GM18508 (cell line): Measurements from ENCODE around the gene GALT.

Source experiments
- ATAC-seq: cut with Tn5 transposase; IDR thresholded peaks from one replicate; pipeline ENCODE4 v1.9.1; 2021; ENCODE audit warnings: moderate number of reproducible peaks; ENCODE audit not compliant: insufficient read depth, unreplicated experiment

GALT gene

DNA sequence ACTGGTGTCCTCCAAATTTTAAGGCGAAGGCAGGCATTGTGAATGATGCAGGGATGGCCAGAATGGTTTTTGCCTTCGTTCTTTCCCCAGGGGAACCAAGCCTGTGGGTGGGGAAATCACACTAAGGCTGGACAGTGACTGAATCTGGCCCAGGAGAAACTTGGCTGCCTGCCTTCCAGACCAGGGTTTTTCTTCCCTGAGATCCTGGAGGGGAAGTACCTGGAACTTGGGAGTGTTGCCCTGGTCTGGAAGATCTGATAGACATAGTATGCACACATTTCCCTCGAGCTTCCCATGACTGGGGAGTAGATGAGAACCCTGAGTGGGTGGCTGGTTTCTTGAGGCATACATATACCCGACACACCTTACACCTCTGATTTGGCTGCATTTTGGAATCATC is 4.8 kb downstream of the GALT start:
- ATAC-seq = no peak

DNA sequence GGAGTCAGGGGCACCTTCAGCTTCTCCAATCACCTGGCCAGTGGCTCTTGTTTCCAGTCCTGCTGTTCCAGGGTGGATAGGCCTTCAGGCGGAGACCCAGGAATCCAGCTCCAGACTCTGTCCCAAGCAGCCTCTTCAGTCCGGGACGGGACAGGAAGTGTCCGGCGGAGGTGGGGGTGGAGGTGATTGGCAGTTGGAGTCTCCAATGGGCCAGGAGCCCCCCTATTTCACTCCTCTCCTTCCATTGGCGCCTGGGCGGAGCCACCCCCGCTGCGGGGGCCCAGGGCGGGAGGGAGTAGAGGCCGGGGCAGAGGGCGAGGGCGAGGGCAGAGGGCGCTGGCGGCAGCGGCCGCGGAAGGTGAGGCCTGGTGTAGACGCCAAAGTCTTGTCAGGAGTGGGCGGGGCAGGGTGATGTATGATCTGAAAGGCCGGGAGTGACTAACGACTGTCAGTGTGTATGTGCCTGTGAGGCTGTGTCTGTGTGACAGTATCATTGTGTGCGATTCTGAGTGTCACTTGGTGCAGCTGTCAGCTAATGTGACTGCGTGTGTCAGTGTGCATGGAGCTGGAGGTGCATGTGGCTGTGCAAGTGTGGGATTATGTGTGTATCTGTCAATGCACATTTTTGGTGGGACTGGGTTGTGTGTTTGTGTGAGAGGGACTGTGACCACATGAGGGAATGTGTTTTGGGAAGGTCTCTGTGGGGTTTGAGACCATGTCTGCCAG is 5.6 kb downstream of the GALT start, which contains the start of gene IL11RA:
IL11RA (plus strand) TSS at position 310 of the 726 bp plus-strand sequence. CDS start 3,033 bp downstream, outside the sequence.
- no peak for ATAC-seq

DNA sequence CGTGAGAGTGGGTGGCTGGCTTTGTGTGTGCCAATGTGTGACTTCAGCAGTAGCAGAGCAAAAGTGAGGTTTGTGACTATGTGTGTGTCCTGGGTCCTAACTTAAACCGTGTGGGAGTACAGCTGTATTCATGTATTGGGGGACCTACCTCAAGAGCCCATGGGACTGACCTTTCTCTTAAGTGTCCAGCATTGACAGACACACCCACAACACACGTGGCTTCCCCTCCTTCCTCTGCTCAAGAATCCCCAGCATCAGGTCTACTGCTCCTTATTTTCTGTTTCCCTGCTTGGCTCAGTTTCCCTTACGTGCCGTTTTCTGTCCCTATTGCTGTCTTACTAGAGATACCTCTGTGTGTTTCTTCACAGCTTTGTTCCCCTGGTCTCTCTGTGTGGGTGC is 6.1 kb downstream of the GALT start:
- ATAC-seq = no peak

DNA sequence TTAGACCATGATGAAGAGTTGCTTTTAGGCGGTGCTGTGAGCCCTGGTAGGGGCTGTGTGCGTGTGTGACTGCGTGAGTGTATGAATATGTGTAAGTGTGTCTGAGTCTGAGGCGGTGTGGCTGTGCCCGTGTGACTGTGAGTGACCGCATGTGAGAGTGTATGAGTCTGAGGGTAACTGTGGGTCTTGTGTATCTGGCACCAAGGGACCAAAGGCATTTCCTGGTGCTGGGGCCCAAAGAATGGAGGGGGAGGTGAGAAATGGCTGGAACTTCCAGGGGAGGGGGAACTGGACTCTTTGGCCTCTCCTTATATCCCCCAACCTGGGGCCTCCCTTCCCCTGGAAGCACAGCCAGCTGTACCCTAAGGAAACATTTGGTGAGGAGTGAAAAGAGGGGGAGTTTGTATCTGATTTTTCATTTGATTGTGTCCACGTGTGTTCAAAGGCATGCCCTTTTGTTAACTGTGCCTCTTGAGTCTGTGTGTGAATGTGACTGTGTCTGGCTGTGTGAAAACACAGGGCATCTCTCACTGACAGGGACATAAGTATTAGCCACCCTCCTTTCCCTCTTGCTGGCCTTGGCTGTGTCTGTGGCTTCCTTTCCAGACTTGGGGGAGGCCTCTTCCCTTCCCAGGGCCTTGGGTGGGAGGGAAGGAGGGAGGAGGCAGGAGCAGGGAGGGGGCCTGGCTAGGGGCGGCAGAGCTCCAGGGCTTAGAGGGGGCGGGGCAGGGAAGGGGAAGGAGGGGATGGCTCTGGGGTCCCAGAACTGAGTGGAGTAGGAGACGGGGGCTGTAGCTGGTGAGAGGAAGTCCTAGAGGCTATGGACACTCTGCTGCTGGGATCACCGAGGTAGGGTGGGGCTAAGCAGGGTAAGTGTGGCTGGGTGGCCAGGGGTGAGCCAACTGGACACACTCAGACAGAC is 6.9 kb downstream of the GALT start:
- no peak for ATAC-seq

DNA sequence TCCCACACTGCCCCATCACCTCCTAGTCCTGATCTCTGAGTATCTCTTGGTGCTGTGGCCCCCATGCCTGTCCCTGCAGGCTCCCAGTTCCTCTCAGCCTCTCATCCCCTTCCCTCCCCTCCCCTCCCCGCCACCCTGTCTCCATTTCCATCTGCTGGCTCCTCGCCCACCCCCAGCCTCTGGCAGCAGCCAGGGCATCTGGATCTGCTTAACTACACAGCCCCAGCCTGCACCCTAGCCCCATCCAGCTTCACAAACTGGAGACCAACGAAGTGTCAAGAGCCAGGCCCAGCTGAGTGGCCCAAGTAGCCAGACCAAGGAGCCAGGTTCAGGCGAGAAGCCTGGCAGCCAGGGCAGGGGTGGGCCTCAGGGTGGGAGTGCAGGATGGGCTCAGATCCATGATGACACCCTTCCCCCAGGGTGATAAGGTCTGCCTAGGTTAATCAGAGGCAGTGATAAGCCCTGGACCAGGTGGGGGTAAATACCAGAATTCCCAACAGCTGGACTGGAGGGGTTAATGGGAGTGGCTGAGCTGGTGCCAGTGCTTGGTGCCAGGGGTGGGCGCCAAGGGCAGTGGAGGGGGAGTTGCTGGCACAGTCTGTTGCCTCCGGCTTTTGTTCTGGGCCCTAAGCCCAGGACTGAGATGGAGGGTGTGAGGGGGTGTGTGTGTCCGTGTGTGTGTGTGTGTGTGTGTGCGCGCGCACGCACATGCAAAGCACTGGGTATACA is 8.0 kb downstream of the GALT start:
- no peak for ATAC-seq

DNA sequence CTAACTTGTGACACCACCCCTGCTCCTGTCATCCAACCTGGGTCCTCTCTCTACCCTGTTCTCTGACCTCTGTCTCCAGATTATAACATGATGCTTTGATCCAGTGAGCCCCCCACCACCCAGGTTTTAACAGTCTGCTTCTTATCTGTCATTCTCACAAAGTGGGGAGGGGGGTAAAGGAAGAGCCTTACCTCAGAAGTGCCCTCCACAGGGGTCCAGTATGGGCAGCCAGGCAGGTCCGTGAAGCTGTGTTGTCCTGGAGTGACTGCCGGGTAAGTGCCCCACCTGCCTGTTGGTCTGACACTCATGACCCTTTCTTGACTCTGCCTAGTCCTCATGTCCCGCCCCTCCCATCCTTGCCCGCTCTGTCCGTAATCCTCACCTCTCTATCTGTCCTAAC is 8.9 kb downstream of the GALT start:
- ATAC-seq = no peak

DNA sequence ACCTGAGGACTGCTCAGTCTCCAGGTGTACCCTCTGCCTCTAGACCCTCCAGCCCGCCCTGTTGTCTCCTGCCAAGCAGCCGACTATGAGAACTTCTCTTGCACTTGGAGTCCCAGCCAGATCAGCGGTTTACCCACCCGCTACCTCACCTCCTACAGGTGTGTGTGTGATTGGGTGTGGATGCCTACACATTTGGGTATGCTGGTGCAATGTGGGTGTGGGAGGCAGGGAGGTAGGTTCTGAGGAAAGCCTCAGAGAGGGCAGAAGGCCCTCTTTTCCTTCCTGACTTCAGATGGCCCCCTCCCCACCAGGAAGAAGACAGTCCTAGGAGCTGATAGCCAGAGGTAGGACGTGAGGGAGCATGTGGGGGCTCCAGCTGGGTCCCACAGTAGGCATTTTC is 10.5 kb downstream of the GALT start:
- no peak for ATAC-seq

DNA sequence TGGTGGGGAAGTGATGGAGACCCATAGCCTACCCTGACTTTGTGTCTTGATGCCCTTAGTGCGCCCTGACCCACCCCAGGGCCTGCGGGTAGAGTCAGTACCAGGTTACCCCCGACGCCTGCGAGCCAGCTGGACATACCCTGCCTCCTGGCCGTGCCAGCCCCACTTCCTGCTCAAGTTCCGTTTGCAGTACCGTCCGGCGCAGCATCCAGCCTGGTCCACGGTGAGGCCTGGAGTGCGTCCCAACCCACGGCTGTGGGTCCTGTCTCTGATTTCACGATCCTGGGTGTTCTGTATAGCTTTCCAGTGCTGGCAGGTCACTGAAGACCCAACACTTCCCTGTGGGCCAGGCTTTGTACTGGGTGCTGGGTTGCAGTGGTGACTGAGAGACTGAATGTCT is 12.0 kb downstream of the GALT start:
- no peak for ATAC-seq

DNA sequence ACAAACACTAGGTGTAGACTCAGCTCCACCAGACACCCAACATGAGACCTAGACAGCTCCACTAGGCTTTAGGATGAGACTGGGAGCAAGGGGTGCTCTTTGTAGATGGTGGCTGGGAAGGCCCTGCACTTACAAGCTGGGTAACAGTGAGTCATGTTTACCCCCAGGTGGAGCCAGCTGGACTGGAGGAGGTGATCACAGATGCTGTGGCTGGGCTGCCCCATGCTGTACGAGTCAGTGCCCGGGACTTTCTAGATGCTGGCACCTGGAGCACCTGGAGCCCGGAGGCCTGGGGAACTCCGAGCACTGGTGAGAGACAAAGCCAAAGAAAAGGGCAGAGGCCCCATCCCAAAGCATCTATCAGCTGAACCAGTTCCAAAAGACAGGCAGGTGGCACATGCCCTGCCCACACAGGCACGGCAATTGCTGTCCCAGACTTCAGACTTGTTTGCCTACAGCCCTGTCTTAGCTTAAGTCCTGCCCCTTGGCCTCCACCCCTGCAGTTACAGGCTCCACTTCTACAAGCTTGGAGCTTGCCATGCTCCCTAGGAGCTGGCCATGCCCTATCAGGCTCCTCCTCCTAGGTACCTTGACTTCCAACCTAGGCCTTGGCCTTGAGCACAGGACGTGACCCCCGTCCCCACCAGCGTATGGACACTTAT is 13.2 kb downstream of the GALT start:
- ATAC-seq = no peak

DNA sequence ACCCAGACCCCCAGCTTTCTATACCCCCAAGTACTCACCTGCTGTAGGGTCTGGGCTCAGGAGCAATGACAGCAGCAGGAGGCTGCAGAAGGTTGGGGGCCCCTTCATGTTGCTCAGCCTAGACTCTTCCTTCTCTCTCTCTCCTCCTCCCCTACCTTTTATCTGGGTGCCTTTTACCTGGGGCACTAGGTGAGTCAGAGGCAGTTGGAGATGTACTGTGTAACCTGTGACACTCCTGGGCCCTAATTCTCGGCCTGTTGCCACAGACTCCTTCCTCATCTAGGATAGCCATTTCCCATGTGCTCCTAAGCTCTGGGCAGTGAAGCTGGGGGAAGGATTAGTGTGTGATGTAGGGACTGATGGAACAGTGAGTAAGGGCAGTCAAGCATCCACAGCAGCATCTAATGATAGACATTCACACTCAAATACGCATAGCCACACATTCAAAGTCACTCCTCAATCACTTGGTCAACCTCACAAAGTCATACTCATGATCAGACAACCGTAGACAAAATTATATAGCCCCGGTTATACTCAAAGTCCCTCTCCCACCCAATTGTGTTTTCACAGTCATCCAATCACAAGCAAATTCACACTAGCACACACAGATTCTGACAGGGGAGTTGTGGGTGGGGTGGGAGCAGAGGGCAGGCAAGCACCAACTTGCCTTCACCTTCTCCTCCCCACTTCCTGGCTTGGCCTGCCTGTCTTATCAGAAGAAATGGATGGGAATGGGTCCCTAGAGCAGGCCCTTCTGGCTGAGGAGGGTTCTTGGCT is 16.2 kb downstream of the GALT start, which contains the start of gene CCL27:
CCL27 (minus strand) TSS at position 132 of the 777 bp plus-strand sequence; CDS start at position 108, 24 bp downstream.
- ATAC-seq = no peak

DNA sequence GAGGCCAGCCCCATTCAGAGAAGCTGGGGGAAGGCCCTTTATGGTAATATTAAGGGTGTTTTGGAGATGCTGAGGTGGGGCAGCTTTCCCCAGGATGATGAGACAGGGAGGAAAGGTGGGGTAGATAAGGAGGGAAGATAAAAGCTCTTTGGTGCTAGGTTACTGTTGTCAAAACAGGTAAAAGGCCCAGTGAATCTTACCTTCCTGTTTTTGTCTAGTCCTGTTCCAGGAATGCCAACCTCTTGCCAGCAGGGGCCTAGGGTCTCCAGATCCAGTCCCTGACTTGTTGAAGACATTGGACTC is 16.8 kb downstream of the GALT start:
- ATAC-seq = no peak

DNA sequence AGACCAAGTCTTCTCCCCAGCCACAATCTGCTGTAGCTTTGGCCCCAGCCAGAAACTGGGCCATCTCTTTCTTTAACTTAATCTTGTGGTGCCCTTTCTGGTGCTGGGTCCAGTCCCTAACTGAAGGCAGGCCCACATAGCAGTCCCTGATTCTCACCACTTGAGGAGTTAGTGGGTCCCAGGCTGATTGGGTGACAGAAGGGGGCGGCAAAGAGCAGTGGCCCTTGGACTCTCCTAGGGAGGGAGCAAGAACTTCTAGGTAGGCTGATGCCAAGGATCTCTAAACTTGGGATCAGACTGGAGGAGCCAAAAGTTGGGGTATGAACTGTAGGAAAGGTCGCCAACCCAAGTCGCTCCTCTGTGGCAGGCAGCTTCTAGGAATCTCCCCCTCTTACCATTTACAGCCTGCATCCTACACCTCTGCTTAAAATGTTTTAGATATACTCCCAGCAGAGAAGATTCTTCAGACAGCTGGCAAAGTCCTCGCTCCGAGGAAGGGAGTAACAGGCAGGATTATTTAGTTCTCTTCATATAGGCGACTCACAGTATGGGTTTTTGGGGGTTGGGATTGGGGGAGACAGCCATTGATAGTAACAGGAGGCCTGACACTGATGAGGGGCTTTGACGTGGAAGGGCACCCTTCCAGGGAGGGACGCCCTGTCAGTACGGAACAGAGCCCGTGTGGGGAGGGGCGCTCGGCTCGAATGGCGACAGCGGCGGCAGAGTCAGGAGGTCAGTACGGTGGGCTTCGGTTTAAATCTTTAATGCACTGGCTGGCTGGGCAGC is 18.0 kb downstream of the GALT start:
- ATAC-seq = no peak

DNA sequence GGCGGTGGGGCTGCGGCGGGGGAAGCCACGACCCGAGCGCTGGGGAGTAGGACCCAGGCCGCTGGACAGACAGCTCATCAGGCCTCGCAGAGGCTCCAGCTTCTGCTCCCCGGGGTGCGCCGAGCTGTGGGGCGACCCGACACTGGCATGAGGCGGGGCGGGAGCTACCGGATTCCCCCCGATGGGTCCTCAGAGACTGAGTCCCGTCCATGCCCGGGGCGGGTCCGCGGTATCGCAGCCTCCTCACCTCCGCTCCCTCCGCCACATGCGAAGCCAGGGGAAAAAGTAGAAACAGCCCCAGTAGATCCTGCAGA is 18.5 kb downstream of the GALT start:
- no peak for ATAC-seq

DNA sequence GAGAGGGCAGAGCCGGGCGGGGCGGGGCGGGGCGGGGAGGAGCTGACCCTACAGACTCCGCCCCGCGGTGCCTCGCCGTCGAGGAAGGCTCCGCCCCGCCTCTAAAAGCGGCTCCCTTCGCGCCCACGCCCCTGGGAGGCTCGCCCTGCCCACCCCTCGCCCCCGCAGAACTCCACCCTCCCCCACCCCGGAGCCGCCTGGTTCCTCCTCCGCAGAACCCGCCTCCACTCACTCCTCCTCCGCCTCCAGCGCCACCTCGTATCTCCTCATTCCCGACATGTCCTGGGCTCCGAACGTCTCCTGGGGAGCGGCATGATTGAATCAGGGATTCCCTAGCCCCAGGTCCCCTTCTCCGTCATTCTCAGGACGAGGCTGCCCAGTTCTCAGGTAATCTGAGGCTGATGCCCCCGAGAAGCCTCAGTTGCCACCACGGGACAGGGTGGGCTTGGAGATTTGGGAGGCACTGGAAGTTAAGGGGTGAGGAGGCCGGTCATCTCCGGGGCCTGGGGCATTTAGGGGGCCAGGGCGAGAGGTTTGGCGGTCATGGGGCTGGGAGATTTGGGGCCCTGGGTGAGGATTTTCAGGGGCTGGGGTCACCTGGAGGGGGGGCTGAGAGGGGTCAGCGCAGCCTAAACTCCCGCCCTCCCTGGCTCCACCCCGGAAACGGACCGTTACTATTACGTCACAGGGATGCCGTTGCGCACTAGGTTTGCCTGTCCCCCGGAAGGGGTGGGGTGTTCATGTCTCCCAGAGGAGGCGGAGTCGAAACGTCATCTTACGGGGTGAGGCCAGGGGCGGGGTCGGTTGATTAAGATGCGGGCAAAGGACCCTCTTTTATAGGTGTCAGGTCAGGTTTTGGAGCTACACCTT is 19.1 kb downstream of the GALT start:
- no peak for ATAC-seq

DNA sequence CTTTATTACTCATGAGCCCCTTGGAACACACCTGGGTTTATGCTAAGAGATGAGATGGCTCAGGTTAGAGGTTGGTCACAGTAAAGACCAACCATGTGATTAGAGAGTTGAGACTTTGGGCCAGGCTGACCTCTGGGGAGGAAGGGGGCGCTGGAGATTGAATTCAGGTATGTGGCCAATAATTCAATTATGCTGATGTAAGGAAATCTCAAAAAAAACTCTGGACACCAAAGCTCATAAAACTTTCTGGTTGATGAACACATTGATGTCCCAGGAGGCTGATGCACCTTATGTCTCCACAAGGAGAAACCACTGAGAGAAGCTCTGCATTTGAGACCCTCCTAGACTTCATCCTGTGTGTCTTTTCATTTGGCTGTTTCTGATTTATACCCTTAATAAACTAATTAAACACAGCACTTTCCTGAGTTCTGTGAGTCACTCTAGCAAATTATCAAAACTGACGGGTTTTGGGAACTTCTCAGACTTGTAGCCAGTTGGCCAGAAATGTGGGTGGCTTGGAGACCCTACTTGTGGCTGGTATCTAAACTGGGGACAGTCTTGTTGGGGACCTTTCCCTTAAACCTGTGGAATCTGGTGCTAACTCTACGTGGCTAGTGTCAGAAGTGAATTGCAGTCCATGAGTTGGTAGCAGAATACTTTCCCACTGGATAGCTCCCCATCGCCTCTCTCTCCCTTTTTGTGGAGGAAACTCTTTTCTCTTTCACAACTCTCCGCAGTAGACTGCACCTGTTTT is 23.5 kb downstream of the GALT start:
- ATAC-seq = no peak

DNA sequence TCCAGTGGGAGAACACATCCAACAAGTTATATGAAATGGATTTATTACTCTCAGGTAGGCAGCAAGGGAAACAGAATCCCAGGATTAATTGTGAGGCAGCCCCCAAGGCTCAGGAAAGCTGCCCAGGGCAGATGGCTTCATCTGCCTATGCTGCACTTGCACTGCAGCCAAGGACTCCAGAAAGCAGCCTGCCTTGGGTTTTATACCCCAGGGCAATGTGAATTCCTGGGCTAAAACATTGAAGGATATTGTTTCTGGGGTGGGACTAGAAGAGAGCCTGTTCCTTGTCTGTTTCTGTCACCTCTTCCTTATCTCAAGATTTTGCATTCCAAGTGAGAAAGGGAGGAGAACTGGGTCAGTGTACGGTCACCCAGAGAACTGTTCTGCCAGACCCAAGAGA is 24.8 kb downstream of the GALT start:
- no peak for ATAC-seq

DNA sequence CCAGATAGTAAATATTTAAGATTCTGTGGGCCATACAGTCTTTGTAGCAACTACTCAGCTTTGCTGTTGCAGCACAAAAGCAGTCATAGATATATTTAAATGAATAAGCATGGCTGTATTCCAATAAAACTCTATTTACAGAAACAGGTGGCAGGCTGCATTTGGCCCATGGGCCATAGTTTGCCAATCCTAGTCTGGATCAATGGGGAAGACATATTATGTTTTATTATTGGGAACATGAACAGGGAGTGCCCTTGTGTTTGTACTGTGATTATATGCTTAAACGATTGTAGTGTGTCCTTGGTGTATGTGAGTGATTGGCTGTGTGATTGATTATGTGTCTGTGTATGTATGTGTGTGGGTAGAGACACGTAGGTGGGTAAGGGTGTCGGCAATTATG is 28.0 kb downstream of the GALT start:
- ATAC-seq = no peak
